SW480 (cell line): ENCODE measurements around the gene KRT84.

Experiments
- DNase-seq: peaks from one replicate; pipeline ENCODE4 v3.0.0-alpha.2; 2016; ENCODE audit warnings: low spot score

Gene KRT84

GRCh38 chr12:52385226-52385702 is at the start of gene KRT84:
KRT84 (minus strand) TSS chr12:52385652; CDS start chr12:52385585, 67 bp downstream.
- DNase-seq, result no peak

- no peak for DNase-seq
Measured at GRCh38 chr12:52434760-52435530, 49.5 kb upstream of the KRT84 start.

DNA sequence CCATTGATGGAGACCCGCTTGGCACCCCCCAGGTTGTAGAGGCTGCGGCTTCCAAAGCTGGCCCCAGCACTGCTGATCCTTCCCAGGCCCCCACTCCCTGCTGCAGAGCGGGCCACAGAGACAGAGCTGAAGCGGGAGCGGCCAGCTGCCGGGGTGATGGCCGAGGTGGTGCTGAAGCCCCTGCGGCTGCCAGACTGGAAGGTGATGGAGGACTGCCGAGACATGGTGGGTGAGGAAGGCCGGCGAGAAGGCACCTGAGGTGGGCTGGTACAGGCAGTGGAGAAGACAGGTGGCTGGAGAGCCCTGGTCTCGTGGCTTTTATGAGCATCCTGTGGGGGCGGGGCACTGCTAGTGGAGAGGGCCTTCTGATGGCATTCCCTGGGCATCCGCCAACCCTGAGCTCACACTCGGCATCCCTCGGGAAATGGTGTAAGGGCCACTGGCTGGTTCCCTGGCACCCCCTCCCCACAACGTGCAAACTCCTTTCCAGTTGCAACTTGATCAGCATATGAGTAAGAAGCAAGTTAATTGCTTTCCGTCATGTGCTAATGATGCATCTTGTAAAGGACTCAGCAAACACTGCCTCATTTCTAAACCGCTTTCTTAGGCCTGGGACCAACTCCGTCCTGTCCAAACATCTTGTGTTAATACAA is 48.8 kb upstream of the KRT84 start, which contains the start of gene KRT75:
KRT75 (minus strand) TSS at position 291 of the 653 bp plus-strand sequence; CDS start at position 224, 67 bp downstream.
- peak; percentile 43 for DNase-seq

GRCh38 chr12:52433501-52434080 is 48.1 kb upstream of the KRT84 start:
- no peak for DNase-seq

- DNase-seq, result no peak
Measured at GRCh38 chr12:52432559-52433207, 47.2 kb upstream of the KRT84 start.

GRCh38 chr12:52428121-52428520 is 42.7 kb upstream of the KRT84 start:
- no peak for DNase-seq

GRCh38 chr12:52427083-52427482 is 41.6 kb upstream of the KRT84 start:
- no peak for DNase-seq

DNA sequence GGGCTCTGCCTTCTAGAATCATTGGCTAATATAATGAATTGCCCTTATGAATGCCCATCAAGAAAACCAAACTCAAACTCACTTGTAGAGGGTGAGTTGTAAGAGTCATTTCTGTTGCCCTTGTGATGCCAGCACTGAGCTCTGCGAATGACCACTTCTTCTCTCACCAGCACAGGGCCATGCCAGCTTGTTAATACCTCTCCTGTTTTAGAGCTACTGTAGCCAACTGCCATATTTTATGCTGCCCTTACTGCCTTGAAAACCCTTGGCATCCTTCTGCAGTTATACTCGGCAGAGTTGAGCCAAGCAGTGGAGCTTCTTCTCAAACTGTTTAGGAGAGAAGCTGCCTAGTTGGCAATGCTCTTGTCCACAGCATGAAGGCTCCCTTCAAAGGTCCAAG is 40.6 kb upstream of the KRT84 start:
- DNase-seq, result no peak

DNA sequence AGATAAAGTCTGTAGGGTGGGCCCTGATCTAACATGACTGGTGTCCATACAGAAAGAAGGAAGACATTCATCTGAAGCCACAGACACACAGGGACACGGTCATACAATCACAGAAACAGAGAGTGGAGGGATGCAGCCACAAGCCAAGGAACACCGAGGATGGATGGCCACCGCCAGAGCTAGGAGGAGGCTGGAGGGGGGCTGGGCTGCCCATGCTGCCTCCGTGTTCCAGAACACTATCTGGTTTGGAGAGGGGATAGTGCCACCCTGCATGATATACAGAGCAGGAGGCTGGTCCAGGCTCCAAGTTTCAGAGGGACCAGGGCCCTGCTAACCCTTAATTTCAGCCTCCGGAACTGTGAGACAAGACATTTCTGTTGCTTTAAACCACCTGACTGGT is 40.0 kb upstream of the KRT84 start:
- DNase-seq, result no peak

- DNase-seq, result peak; percentile 31
Measured at GRCh38 chr12:52423661-52424500, 38.4 kb upstream of the KRT84 start.

DNA sequence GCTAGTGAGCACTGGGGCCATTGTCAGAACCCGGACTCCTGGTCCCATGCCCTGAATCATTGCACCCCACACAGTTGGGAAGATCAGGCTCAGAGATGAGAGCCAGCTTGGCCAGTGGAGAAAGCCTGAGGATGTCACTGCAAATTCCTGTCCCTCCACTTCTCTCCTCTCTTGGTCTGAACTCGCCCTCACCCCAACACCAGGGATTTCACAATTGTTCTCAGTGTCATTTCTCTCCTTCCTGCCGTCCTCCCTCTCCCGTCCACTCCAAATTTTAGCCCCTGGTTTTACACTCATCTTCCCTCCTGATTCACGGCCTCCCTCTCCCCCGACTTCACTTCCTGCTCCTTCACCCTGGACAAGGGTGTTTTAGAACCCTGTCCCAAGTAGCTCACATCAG is 37.6 kb upstream of the KRT84 start:
- DNase-seq, result no peak

DNA sequence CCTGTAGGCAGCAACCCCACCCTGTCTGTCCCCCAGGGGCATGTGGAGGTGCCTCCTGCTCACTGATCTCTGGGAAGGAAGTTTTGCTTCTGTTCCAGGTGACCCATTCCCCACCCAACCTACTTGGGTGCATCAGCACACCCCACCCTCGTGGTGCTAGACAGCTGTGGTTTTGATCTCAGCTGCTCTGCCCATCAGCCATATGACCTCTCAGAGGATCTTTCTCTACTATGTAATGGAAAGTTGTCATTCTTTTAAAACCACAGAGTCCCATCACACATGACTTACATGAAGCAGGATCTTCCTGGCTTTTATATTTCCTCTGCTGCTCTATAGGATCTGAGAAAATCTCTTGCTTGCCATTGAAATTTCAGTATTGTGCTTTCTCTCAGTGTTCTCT is 34.2 kb upstream of the KRT84 start:
- peak; percentile 38 for DNase-seq

DNA sequence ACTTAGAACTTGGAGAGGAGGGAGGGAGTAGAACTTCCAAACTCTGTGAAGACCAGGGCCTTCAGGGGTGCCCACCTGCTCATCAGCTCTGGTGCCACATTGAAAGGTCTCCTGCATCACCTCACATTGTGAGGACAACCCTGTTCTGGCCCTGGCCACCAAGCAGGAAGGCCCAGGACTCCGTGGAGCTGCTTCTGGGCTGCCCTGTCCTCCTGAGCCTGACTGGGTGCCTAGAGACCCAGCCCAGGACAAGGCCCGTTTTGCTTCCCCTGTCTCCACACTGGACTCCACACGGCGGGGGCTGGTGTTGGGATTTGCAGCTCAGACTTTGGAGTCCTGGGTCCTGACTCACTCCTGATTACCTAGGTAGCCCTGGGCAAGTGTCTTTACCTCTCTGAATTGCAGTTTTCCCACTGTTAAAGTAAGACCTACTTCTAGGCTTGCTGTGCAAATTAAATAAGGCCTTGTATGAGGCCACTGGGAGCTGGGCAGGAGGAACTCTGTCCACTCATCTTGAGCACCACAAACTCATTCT is 33.2 kb upstream of the KRT84 start:
- DNase-seq, result no peak

DNA sequence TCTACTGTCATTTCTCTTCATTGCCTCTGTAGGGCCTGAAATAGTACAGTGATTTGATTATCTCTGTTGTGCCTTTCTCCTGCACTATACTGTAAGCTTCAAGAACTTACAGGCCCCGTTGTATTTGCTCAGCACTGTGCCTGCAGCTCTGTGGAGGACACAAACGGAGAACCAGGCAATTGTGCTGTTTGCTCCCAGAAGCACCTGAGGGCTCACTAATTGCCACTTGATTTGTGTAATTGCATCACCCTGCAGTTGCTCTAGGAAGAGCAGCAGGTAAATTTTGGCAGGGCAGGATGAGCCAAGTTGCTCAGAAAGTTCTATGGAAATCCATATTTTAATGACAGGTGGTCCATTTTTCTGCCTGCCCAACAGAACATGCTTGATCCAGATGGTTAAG is 32.3 kb upstream of the KRT84 start:
- DNase-seq, result no peak

DNA sequence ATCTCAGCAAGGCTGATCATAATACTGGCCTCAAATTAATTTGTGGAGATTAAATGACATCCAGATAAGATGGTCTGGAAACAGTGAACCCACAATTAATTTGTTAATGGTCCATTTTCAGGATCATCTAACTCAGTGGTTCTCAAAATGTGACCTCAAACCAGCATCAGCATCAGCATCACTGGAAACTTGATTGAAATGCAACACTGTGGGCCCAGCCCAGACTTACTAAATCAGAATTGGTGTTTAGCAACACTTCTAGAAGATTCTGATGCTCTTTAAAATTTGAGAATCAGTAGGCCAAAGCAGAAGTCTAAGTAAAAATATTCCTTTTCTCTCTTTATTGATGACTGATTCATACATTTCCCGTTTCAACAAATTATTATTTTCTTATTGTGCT is 31.3 kb upstream of the KRT84 start:
- DNase-seq, result no peak

- DNase-seq, result no peak
Measured at GRCh38 chr12:52415870-52416750, 30.7 kb upstream of the KRT84 start.

DNA sequence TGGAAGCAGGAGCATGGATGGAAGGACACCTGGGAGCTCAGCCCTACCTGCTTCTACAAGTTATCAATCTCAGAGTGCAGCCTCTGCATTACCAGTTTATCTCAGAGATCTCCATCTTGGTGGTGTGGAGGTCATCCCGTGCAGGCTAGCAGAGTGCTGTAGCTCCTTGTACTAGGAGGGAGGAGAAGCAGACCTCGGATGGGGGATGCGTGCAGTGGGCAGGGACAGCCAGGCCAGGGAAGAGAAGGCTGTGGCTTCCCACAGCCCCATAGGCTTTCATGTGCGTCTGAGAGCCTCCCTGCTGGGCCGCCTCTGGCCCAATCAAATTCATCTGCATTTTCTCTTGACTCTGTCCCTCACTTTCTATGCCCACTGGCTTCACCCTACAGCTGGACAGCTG is 29.5 kb upstream of the KRT84 start:
- DNase-seq, result no peak

GRCh38 chr12:52413782-52414345 is 28.4 kb upstream of the KRT84 start:
- no peak for DNase-seq

DNA sequence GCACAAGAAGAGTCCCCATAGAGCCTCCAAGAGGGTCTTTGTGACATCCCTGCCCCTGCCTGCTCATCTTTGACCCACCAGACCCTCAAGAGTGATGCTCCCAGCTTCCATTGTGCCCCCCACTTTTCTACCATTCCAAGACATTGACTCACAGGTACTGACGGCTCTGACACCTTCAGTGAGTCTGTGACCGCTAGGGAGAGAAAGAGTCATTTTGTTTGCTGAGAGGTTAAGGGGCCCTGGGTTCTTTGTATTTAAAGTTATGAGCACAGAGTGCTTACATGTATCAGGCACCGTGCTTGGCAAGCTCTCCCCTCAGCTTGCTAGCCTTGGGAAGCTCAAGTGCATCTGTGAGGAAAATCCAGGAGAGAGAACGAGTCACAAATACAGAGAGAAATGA is 27.8 kb upstream of the KRT84 start:
- no peak for DNase-seq

DNA sequence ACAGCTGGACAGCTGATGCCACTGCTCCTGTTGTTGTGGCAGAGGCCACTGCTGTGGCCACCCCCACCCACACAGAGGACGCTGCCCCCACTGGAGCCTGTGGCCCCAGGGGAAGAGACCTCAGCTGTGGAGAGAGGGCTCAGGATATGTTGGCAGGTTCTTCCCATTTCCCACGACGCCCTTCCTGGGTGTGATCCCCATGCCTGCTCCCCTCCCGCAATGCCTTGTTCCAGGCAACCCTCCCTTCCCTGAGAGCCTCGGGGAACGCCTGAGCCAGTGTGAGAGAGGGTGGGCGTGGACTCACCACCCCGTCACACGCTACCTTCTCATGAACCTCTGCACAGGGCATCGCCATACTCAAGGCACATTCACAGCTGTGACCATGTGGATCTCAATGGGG is 26.4 kb upstream of the KRT84 start:
- DNase-seq, result no peak
